ENCODE results near the gene EIF4A2. TPM values are rescaled to one million over a fixed set of nuclear protein-coding genes. Genes with fewer than 3 reads are reported as not detected.

The EIF4A2 gene
- total and polyA plus RNA-seq, 2 of the 13 experiments (the other 11 are each of a cell fraction or from before 2014, with no cell fraction given): 480 to 596 TPM

- Histone ChIP-seq H3K79me2 (ENCODE audit: insufficient read depth, low read length) (no peaks in the 10 kb centered on the region), H3K9ac (ENCODE audit: insufficient read depth, low read depth, low read length) (no peak overlapping the region), H3K4me1 (ENCODE audit: insufficient read depth, low read length) (peaks cover 46% of the 10 kb centered on the region), H3K27me3 (ENCODE audit: control insufficient read depth in 1 of 2, insufficient read depth in 2 of 2, low read length in 2 of 2) (peaks cover 0 to 33% of the 10 kb centered on the region in 2 experiments; a peak in 4 of 5 replicates), H3K4me3 (replicated peaks in 1 of 3; ENCODE audit: insufficient read depth in 1 of 3, low read depth in 2 of 3, low read length in 3 of 3) (peak overlapping the region; percentile 14 to 60 (median 25)), H3K4me2 (ENCODE audit: low read depth, low read length) (peak overlapping the region; percentile 75), H3K36me3 (replicated peaks in 1 of 2; ENCODE audit: control insufficient read depth in 1 of 2, insufficient read depth in 2 of 2, low read length in 2 of 2) (no peaks in the 10 kb centered on the region), H3K9me3 (ENCODE audit: low read length) (no peaks in the 10 kb centered on the region), H3K27ac (ENCODE audit: extremely low read length, insufficient read depth, low read length) (no peak overlapping the region), H4K20me1 (ENCODE audit: insufficient read depth, low read length) (peaks cover 5% of the 10 kb centered on the region; the same call in 1 of the 2 replicates), H2AFZ (ENCODE audit: low read length) (no peak overlapping the region)
- no peak for DNase-seq (ENCODE audit: low spot score)
- no peak for TF ChIP-seq RORA (CRISPR knock-in tag; IDR thresholded peaks at IDR 0.05)
- no peak for TF ChIP-seq NR2F6 (IDR thresholded peaks at IDR 0.05)
- 0 out of 2 replicates have a peak, but pooled peaks have one; percentile 42 for TF ChIP-seq NR2F6 (CRISPR knock-in tag; IDR thresholded peaks at IDR 0.05)
- peak; percentile 49; the same call in 1 of the 2 replicates for TF ChIP-seq ETV5 (CRISPR knock-in tag; IDR thresholded peaks at IDR 0.05; ENCODE audit: borderline replicate concordance)
- TF ChIP-seq GABPB1 (CRISPR knock-in tag; IDR thresholded peaks at IDR 0.05): peak; percentile 31; the same call in 1 of the 2 replicates
- TF ChIP-seq NFIC (IDR thresholded peaks at IDR 0.05; ENCODE audit: low read length): no peak
- no peak for TF ChIP-seq ZNF296 (CRISPR knock-in tag; conservative IDR thresholded peaks at IDR 0.05)
- 0 out of 2 replicates have a peak, but pooled peaks have one; percentile 1 for TF ChIP-seq ZFX (CRISPR knock-in tag; IDR thresholded peaks at IDR 0.05; ENCODE audit: low read depth)
- TF ChIP-seq HIVEP1 (CRISPR knock-in tag; IDR thresholded peaks at IDR 0.05): 0 out of 2 replicates have a peak, but pooled peaks have one; percentile 25
- no peak for TF ChIP-seq ZNF333 (CRISPR knock-in tag; IDR thresholded peaks at IDR 0.05; ENCODE audit: borderline replicate concordance)
- TF ChIP-seq MAFF (IDR thresholded peaks at IDR 0.05; ENCODE audit: low read depth, low read length): no peak
- TF ChIP-seq ZNF704 (CRISPR knock-in tag; IDR thresholded peaks at IDR 0.05; ENCODE audit: borderline replicate concordance): 0 out of 2 replicates have a peak, but pooled peaks have one; percentile 8
- 0 out of 2 replicates have a peak, but pooled peaks have one; percentile 9 for TF ChIP-seq SALL1 (CRISPR knock-in tag; IDR thresholded peaks at IDR 0.05)
- TF ChIP-seq CTCF (CRISPR knock-in tag; IDR thresholded peaks at IDR 0.05): peak; percentile 45
- TF ChIP-seq ZNF496 (CRISPR knock-in tag; IDR thresholded peaks at IDR 0.05; ENCODE audit: insufficient replicate concordance): no peak
- 0 out of 2 replicates have a peak, but pooled peaks have one; percentile 29 for TF ChIP-seq MED1 (CRISPR knock-in tag; IDR thresholded peaks at IDR 0.05)
- no peak for TF ChIP-seq KDM4B (CRISPR knock-in tag; IDR thresholded peaks at IDR 0.05)
- TF ChIP-seq SP5 (CRISPR knock-in tag; IDR thresholded peaks at IDR 0.05; ENCODE audit: borderline replicate concordance, low read depth): peak; percentile 20; the same call in 1 of the 2 replicates
- 0 out of 2 replicates have a peak, but pooled peaks have one; percentile 36 for TF ChIP-seq SP4 (CRISPR knock-in tag; IDR thresholded peaks at IDR 0.05)
- peak; percentile 47; the same call in 1 of the 2 replicates for TF ChIP-seq KDM2A (CRISPR knock-in tag; IDR thresholded peaks at IDR 0.05; ENCODE audit: borderline replicate concordance, low read depth)
- peak; percentile 56; the same call in 1 of the 2 replicates for TF ChIP-seq NFKB2 (CRISPR knock-in tag; IDR thresholded peaks at IDR 0.05; ENCODE audit: borderline replicate concordance)
- intact Hi-C loops (cut with micrococcal nuclease; ENCODE audit: unreplicated experiment): no loop called here
- ChIA-PET POLR2A (interaction anchor here (0.7 to 2.1 kb wide), 6 partner anchors 12 to 215 kb away, joined by 3 to 6 read pairs (median 4); partner anchors contain the start of genes EIF4A2 and RFC4), CTCF (ENCODE audit: low intra/inter-chr PET ratio, low total read pairs) (no interaction called here)
- WGBS (ENCODE audit: low lambda C conversion rate): 9% methylated on average over 10 of the region's 18 CpGs
- BruUV-seq (replicated peaks): no TSS peak
- FAIRE-seq: no peak
- peak; percentile 51 for ATAC-seq
- in situ Hi-C loops (cut with HindIII; ENCODE audit: extremely low pct_ligation_motif_present, low pct_unique_long_range_greater_than_20kb): loop anchor here (25.0 kb wide), 2 partner anchors 562 to 837 kb away; no protein-coding TSS in a partner anchor
These were observed 41.2 kb downstream of the EIF4A2 start for GRCh38 chr3:186824430-186825139.
